ENCODE measurements around the gene EIF4G2. TPM values are rescaled to one million over a fixed set of nuclear protein-coding genes. Genes with fewer than 3 reads are reported as not detected.
A peak's percentile ranks its signal among the peaks of the same experiment; 100 is the strongest.

The EIF4G2 gene
- total and polyA plus RNA-seq, 2 experiments from 2014 or later = 358 to 788 TPM

DNA sequence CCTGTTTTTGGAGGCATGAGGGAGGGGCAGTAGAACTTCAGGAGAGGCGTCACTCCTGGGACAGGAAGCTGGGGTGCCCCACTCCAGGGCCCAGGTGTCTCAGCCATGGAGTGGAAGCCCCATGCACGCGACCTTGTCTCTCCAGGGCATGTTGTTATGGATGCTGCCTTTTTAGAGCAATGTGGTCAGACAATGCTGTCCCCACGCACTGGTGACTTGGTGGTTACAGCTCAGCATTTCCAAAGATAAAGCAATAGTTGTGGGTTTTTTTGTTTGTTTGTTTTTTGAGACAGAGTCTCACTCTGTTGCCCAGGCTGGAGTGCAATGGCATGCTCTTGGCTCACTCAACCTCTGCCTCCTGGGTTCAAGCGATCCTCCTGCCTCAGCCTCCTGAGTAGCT lies 22.3 kb downstream of the EIF4G2 start:
- H2AFZ ChIP-seq = no peak overlapping the region
- H3K4me1 ChIP-seq (ENCODE audit: insufficient read depth) = no peaks in the 10 kb centered on the region
- no peaks in the 10 kb centered on the region for H3K9me3 Mint-ChIP-seq
- no peak overlapping the region for H3K4me3 Mint-ChIP-seq
- H3K4me1 Mint-ChIP-seq = peaks cover 12% of the 10 kb centered on the region
- ATAC-seq (no peak), DNase-seq (ENCODE audit: low spot score) (no peak)
- H3K27ac ChIP-seq (ENCODE audit: low read depth) = no peak overlapping the region
- H4K20me1 ChIP-seq (replicated peaks; ENCODE audit: insufficient read depth) = no peaks in the 10 kb centered on the region
- no peaks in the 10 kb centered on the region for H3K79me2 ChIP-seq (replicated peaks; ENCODE audit: insufficient read depth)
- no peak overlapping the region for H3K27ac Mint-ChIP-seq
- H3K36me3 ChIP-seq (ENCODE audit: insufficient read depth) = no peaks in the 10 kb centered on the region
- H3K27me3 Mint-ChIP-seq (ENCODE audit: insufficient read depth, low read depth, poor library complexity) = no peaks in the 10 kb centered on the region
- H3F3A ChIP-seq (replicated peaks; ENCODE audit: low read depth) = no peaks in the 10 kb centered on the region
- no peaks in the 10 kb centered on the region for H3K27me3 ChIP-seq (ENCODE audit: insufficient read depth)
- no peaks in the 10 kb centered on the region for H3K9me2 ChIP-seq (ENCODE audit: insufficient read depth)
- no peak overlapping the region for H3K4me2 ChIP-seq
- TF ChIP-seq REST (IDR thresholded peaks at IDR 0.05; ENCODE audit: unreplicated experiment) = no peak
- no peaks in the 10 kb centered on the region for H3K36me3 Mint-ChIP-seq (ENCODE audit: low read depth)
- no peak overlapping the region for H3K4me3 ChIP-seq

DNA sequence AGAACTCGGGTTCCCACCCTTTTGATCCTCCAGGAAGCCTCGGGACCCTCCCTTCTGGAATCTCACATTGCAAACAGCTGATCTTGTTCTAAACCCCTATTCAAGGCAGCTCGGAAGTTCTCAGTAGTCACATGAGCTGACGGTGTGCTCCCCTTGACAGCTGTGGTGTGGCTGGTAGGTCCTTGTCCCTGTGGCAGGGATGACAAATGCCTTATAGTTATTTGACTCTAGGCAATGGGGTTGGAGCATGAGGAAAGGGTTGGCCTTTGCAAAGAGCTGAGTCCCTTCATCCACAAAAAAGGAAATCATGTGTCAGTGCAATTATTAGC lies 23.6 kb downstream of the EIF4G2 start:
- Histone ChIP-seq H3K4me1 (ENCODE audit: insufficient read depth) (no peaks in the 10 kb centered on the region), H2AFZ (peak overlapping the region; percentile 74), H3K79me2 (replicated peaks; ENCODE audit: insufficient read depth) (no peaks in the 10 kb centered on the region), H3K4me2 (no peak overlapping the region), H4K20me1 (replicated peaks; ENCODE audit: insufficient read depth) (no peaks in the 10 kb centered on the region), H3K4me3 (no peak overlapping the region), H3K9me2 (ENCODE audit: insufficient read depth) (no peaks in the 10 kb centered on the region), H3K27ac (ENCODE audit: low read depth) (no peak overlapping the region), H3K27me3 (ENCODE audit: insufficient read depth) (no peaks in the 10 kb centered on the region), H3F3A (replicated peaks; ENCODE audit: low read depth) (no peaks in the 10 kb centered on the region), H3K36me3 (ENCODE audit: insufficient read depth) (no peaks in the 10 kb centered on the region)
- DNase-seq (ENCODE audit: low spot score) (no peak), ATAC-seq (no peak)
- no peaks in the 10 kb centered on the region for H3K9me3 Mint-ChIP-seq
- TF ChIP-seq ZNF331 (CRISPR knock-in tag; IDR thresholded peaks at IDR 0.05; ENCODE audit: low read depth) (no peak), EZH2 (IDR thresholded peaks at IDR 0.05; ENCODE audit: low read depth, unreplicated experiment) (no peak), EZH2phosphoT487 (IDR thresholded peaks at IDR 0.05; ENCODE audit: unreplicated experiment) (no peak), NANOG (IDR thresholded peaks at IDR 0.05; ENCODE audit: borderline replicate concordance) (no peak), STAT1 (IDR thresholded peaks at IDR 0.05; ENCODE audit: unreplicated experiment) (no peak), CREB1 (CRISPR knock-in tag; IDR thresholded peaks at IDR 0.05; ENCODE audit: low read depth) (no peak), ZNF114 (CRISPR knock-in tag; IDR thresholded peaks at IDR 0.05) (no peak)
- TF ChIP-seq, protein P1, sequence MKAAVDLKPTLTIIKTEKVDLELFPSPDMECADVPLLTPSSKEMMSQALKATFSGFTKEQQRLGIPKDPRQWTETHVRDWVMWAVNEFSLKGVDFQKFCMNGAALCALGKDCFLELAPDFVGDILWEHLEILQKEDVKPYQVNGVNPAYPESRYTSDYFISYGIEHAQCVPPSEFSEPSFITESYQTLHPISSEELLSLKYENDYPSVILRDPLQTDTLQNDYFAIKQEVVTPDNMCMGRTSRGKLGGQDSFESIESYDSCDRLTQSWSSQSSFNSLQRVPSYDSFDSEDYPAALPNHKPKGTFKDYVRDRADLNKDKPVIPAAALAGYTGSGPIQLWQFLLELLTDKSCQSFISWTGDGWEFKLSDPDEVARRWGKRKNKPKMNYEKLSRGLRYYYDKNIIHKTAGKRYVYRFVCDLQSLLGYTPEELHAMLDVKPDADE (IDR thresholded peaks at IDR 0.05) = no peak
- H3K27ac Mint-ChIP-seq = no peak overlapping the region
- peaks cover 12% of the 10 kb centered on the region for H3K4me1 Mint-ChIP-seq
- H3K4me3 Mint-ChIP-seq = no peak overlapping the region
- H3K27me3 Mint-ChIP-seq (ENCODE audit: insufficient read depth, low read depth, poor library complexity) = no peaks in the 10 kb centered on the region
- no peaks in the 10 kb centered on the region for H3K36me3 Mint-ChIP-seq (ENCODE audit: low read depth)

All from GM23338 (cell line).